ENCODE data around the gene ZNF385B.

ZNF385B gene

GRCh38 chr2:179741317-179741716, 120.1 kb downstream of the ZNF385B start:
- DNase-seq = no peak

GRCh38 chr2:179729966-179730365, 131.4 kb downstream of the ZNF385B start:
- DNase-seq = no peak

- DNase-seq = no peak
Measured at GRCh38 chr2:179726461-179727180, 134.8 kb downstream of the ZNF385B start.

- DNase-seq = no peak
Measured at GRCh38 chr2:179724403-179724802, 137.0 kb downstream of the ZNF385B start.

- DNase-seq = no peak
Measured at GRCh38 chr2:179720173-179720772, 141.1 kb downstream of the ZNF385B start.

- DNase-seq = no peak
Measured at GRCh38 chr2:179715871-179716270, 145.5 kb downstream of the ZNF385B start.

GRCh38 chr2:179715196-179715595, 146.2 kb downstream of the ZNF385B start:
- no peak for DNase-seq

GRCh38 chr2:179712825-179713224, 148.6 kb downstream of the ZNF385B start:
- DNase-seq = no peak

- DNase-seq = no peak
Measured at GRCh38 chr2:179711375-179711774, 150.0 kb downstream of the ZNF385B start.

- DNase-seq = no peak
Measured at GRCh38 chr2:179703702-179704101, 157.7 kb downstream of the ZNF385B start.

GRCh38 chr2:179702912-179703311, 158.5 kb downstream of the ZNF385B start:
- no peak for DNase-seq

GRCh38 chr2:179701524-179702110, 159.8 kb downstream of the ZNF385B start:
- DNase-seq = no peak

GRCh38 chr2:179695486-179695885, 165.9 kb downstream of the ZNF385B start:
- DNase-seq = no peak

GRCh38 chr2:179694963-179695362, 166.4 kb downstream of the ZNF385B start:
- no peak for DNase-seq

- DNase-seq = no peak
Measured at GRCh38 chr2:179692610-179693009, 168.8 kb downstream of the ZNF385B start.

GRCh38 chr2:179692043-179692442, 169.4 kb downstream of the ZNF385B start:
- no peak for DNase-seq

GRCh38 chr2:179691235-179691634, 170.2 kb downstream of the ZNF385B start:
- no peak for DNase-seq

- DNase-seq = no peak
Measured at GRCh38 chr2:179686718-179687342, 174.6 kb downstream of the ZNF385B start.

GRCh38 chr2:179686069-179686468, 175.3 kb downstream of the ZNF385B start:
- no peak for DNase-seq

- DNase-seq = no peak
Measured at GRCh38 chr2:179685146-179685545, 176.3 kb downstream of the ZNF385B start.

GRCh38 chr2:179682756-179683155, 178.7 kb downstream of the ZNF385B start:
- DNase-seq = no peak

- DNase-seq = no peak
Measured at GRCh38 chr2:179677746-179678505, 183.5 kb downstream of the ZNF385B start.

GRCh38 chr2:179677077-179677688, 184.2 kb downstream of the ZNF385B start:
- no peak for DNase-seq

Data from activated CD4-positive, CD25-positive, alpha-beta regulatory T cell treated with anti-CD3 and anti-CD28 coated beads, Interleukin-2, amount 50 U/mL, for 72 hours (primary cell).